HS-5 (cell line): ENCODE results near the gene KDM6A.
"Not testable (repeated sequence)": the region's sequence is repeated elsewhere in the genome, so short reads cannot be mapped to it uniquely, and the experiment has no call there.

ENCODE experiments used
- DNase-seq: peaks from one replicate; pipeline ENCODE4 v3.0.0-alpha.2; 2012; ENCODE audit warnings: low read depth

The KDM6A gene

GRCh38 chrX:44961817-44962607 is 89.0 kb downstream of the KDM6A start:
- no peak for DNase-seq

GRCh38 chrX:44962944-44963343 is 90.0 kb downstream of the KDM6A start:
- DNase-seq = no peak

- DNase-seq = no peak
These were observed 94.2 kb downstream of the KDM6A start for GRCh38 chrX:44967221-44967620.

GRCh38 chrX:44970709-44971108 is 97.7 kb downstream of the KDM6A start:
- no peak for DNase-seq

GRCh38 chrX:44971674-44972073 is 98.7 kb downstream of the KDM6A start:
- DNase-seq = no peak

- DNase-seq = no peak
These were observed 99.1 kb downstream of the KDM6A start for GRCh38 chrX:44972132-44972531.

- DNase-seq = no peak
These were observed 100.5 kb downstream of the KDM6A start for GRCh38 chrX:44973420-44973932.

GRCh38 chrX:44974451-44974850 is 101.5 kb downstream of the KDM6A start:
- peak; percentile 10 for DNase-seq

GRCh38 chrX:44975666-44976263 is 102.8 kb downstream of the KDM6A start:
- no peak for DNase-seq

- no peak for DNase-seq
These were observed 106.0 kb downstream of the KDM6A start for GRCh38 chrX:44978976-44979375.

GRCh38 chrX:44980403-44980802 is 107.4 kb downstream of the KDM6A start:
- DNase-seq = no peak

- no peak for DNase-seq
These were observed 107.9 kb downstream of the KDM6A start for GRCh38 chrX:44980883-44981282.

GRCh38 chrX:44989995-44990770 is 117.2 kb downstream of the KDM6A start:
- no peak for DNase-seq

GRCh38 chrX:44992775-44993174 is 119.8 kb downstream of the KDM6A start:
- DNase-seq = no peak

GRCh38 chrX:44996277-44996676 is 123.3 kb downstream of the KDM6A start:
- no peak for DNase-seq

- no peak for DNase-seq
These were observed 124.4 kb downstream of the KDM6A start for GRCh38 chrX:44997282-44997812.

- no peak for DNase-seq
These were observed 124.9 kb downstream of the KDM6A start for GRCh38 chrX:44997888-44998287.

GRCh38 chrX:44999237-44999636 is 126.2 kb downstream of the KDM6A start:
- not testable (repeated sequence) for DNase-seq

- not testable (repeated sequence) for DNase-seq
These were observed 126.9 kb downstream of the KDM6A start for GRCh38 chrX:44999872-45000271.

- no peak for DNase-seq
These were observed 128.1 kb downstream of the KDM6A start for GRCh38 chrX:45001048-45001447.

GRCh38 chrX:45003085-45003484 is 130.1 kb downstream of the KDM6A start:
- no peak for DNase-seq

GRCh38 chrX:45006002-45006800 is 133.2 kb downstream of the KDM6A start:
- no peak for DNase-seq
